NCI-H774 (cell line): ENCODE measurements around the gene IFTAP.

ENCODE experiments used
- DNase-seq: peaks from one replicate; lab custom pipeline; 2025; lab: John Stamatoyannopoulos, UW

The IFTAP gene

DNA sequence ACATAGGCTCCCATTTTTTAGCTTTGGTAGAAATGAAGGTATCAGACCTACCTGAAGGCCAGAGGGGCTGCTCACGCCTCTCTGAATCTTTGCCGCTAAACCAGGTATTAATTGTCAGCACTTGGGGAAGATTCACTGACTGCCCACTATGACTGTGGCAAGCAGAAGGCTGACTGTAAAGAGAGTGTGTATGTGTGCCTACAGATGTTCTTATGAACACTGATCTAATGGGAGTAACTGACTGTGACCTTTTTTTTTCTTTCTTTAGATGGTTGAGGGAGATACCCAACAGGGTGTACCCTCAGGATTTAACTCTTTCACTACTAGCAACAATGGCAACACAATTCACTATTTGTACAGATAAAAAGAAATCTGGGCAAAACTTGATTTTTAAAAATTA, 3.7 kb downstream of the IFTAP start, which contains the start of gene RAG2:
Gene RAG2 (minus strand): TSS at position 186 of the 400 bp plus-strand sequence. CDS start 4,068 bp downstream, outside the sequence.
- no peak for DNase-seq

DNA sequence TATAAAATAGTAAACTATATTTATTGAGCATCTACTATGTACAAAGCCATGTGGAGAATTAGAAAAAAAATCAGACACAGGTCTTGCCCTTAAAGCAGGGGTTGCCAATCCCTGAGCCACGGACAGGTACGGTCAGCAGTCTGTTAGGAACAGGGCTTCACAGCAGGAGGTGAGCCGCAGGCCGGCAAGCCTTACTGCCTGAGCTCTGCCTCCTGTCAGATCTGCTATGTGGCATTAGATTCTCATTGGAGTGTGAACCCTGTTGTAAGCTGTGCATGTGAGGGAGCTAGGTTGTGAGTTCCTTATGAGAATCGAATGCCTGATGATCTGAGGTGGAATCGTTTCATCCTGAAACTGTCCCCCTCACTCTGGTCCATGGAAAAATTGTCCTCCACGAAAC, 5.9 kb downstream of the IFTAP start:
- no peak for DNase-seq

DNA sequence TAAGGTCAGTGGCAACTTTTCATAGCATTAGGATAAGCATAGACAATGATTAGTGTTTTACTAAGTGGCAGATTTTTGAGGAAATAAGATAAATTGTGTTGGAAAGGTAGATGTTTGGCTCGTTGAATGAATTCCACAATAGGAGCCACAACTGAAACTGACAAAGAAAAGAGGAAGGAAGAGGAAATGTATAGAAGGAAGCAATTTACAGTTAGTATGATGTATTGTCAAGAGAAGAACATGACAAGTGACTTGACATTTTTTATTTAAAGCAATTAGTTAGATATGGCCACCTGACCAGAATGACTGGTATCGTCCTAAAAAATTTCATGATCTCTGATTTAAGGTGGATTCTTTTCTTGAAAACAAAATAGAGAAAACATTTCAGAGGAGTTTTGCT, 6.9 kb downstream of the IFTAP start:
- DNase-seq = no peak

DNA sequence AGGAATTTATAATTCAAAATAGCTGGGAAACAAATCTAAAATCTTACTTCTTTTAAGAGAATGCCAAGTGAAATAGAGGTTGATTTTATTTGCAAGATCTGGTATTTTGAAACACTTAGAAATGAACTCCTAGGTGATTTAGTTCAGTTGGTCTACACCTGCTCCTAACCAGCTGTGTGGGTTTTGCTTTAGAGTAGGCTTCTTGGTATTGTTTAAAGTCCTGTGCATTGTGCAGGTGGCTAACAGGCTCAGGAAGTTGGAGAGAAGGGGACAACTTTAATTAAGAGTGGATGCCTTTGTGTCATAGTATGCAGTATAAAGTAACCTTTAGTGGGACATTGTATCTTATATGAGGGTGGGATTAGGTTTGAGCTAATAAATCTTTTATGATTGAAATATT, 7.8 kb downstream of the IFTAP start:
- no peak for DNase-seq

DNA sequence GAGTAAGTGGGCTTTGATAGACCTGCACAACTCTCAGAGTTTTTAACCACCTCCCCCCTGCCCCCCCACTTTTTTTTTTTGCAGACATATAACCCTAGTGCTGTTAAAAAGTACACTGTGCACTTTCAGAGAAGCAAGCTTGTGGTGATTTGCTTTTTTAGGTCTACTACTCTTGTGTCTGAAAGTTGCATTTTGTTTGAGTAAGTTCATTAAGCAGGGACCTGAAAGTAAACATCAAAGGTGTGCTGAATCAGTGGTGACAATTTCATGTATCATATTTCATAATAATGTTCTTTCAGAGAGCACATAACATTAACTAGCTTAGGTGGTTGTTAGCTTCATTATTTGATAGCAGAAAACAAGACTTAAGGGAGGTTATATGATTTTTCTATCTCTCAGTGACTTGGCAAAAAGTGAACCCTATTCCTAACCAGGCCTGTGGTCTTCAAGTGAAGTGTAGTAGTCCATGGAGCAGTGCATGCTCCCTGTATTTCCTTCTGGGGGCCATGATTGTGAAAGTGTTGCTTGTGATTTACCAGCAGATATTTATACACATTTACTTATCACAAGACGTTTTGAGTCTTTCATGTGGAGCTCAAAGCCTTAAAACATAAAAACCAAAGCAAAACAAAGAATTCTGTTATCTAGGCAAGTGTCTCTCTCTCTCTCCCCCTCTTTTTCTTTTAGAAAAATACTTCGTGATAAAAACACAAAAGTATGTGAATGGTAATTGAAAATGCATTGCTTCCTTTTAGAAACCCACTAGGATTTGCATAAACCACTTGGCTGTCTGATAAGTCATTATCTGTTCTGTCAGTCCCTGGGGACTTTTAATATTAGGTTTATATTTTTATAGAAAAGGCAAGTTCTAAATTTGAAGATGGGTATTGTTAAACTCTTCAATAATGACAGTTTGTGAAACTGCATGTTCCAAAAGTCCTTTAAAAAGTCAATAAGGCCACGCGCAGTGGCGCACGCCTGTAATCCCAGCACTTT, 11.2 kb downstream of the IFTAP start:
- no peak for DNase-seq

- DNase-seq = no peak
These were observed 14.3 kb downstream of the IFTAP start for GRCh38 chr11:36608491-36609199.

- DNase-seq = no peak
These were observed 15.1 kb downstream of the IFTAP start for GRCh38 chr11:36609383-36609782.

GRCh38 chr11:36615826-36616225, 21.5 kb downstream of the IFTAP start:
- no peak for DNase-seq

DNA sequence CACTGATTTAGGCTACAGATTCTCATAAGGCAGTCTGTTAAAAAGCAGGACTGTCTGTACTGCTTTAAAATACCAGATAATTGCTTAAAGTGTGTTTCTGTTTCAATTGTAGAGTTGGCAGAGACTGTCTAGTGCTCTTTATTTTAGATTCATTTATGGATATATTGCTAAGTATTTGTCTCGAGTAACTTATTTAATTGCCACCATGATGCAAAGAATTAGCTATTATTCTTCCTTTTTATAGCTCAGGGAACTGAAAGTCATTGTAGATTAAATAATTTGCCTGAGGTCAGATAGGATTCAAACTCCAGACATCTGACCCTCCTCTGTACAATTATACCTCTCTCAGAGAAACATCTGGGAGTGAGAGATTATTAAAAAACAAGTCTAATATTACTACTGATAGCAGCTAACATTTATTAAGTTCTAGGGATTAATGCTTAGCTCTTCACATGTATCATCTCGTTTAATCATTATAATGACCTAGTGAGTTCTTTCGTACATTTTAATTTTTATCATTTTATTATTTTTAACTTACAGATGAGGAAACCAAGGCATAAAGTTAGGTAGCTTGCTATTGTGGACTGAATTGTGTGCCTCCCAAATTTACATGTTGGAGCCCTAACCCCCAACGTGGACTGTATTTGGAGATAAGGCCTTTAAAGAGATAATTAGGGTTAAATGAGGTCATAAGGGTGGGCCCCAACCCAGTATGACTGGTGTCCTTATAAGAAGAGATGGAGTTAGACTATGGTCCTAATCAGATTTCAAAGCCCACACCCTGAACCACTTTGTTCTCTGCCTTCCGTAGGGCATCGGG, 23.5 kb downstream of the IFTAP start:
- DNase-seq = no peak

GRCh38 chr11:36618363-36619047, 24.2 kb downstream of the IFTAP start:
- no peak for DNase-seq

DNA sequence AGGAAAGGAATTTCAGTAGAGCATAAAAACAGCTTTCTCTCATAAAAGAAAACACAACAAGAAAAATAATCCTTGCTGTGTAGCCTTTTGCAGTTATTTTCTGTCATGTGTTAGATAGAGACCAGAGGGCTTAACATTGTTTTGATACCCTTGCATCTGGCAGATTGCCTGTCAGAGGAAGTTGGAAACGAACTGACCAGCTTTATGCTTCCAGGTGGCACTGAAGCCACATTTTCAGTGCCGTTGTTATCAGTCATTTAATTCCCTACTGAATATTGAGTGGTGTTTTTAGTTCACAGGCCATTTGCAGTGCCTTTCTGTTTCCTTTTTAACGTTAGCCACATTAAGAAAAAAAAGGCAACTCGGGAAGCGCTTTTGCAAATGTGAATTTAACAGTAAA, 25.2 kb downstream of the IFTAP start:
- DNase-seq = no peak

- no peak for DNase-seq
These were observed 25.9 kb downstream of the IFTAP start for GRCh38 chr11:36620246-36620645.

DNA sequence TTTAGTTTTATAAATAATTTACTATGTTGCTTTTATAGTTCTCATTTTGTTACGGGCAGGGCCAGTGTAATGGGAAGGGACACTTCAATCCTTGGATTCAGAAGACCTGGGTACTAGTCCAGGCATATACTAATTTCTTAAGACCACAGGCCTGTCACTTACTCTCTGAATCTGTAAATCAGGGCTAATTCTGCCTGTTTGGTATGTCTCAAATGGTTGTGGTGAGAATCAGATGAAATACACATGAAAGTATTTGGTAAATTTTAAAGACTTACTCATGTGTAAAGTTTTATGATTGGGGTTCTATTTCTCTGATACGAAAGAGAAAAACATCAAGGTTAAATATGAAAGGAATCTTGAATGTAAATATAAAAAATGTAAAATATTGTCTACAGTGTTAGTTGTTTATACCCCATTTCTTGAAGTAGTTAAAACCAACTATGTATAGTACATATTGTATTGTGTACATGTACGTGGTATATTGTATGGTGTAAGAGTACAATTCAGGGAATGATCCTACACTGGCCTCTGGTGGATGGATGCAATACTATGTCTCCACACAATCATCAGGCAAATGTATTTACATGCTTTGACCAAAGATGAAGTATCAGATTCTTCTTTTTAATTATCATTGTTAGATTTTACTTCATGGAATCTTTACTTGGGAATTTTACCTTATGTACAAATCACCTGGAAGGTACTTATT, 28.3 kb downstream of the IFTAP start:
- no peak for DNase-seq

DNA sequence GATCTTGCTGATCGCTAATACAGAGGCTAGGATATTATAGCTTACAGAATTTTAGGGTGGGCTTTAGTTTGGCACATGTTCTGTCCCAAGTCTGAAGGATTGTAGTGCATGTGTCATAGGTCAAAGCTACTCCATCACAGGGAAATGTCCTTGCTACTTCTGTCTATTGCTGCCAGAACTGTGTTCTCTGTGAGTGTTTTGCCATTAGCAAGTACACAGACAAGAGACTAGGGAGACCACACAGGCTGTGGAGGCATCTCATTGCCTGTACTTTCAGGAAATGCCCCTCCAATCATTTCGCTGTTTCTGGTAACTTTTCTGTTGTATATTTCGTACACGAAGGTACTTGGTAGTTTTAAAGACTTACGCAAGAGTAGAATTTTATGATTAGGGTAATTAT, 29.2 kb downstream of the IFTAP start:
- DNase-seq = no peak

DNA sequence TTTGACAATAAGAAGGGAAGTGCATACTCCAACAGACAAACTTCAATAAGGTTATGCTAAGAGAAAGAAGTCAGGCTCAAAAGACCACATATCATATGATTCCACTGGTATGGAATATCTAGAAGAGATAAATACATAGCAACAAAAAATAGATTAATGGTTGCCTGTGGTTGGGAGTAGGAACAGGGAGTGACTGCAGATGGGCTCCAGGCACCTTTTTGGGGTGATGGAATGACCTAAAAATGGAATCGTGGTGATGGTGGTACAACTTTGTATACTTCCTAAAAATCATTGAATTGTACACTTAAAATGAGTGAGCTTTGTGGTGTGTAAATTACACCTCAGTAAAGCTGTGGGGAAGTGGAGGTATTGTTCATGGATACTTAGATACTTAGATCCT, 32.7 kb downstream of the IFTAP start:
- DNase-seq = no peak

DNA sequence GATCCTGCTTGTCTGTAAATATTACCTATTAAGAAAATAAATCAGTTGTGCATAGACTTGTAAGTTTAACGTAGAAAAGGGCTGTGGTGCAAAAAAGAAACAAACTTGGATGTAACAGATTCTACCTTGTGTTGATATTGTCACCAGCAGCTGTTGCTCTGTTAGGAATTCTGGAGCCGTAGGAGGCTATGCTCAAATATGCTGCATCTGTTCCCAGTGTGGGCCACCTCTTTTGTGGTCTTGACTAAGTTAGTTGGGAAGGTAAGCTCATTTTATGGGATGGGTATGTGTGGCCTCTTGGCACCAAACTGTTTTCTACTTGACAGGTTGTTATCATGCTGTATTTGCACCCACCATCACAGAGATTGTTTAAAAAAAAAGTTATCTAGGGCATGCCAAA, 33.2 kb downstream of the IFTAP start:
- no peak for DNase-seq

GRCh38 chr11:36628141-36628540, 33.8 kb downstream of the IFTAP start:
- no peak for DNase-seq

GRCh38 chr11:36628765-36629244, 34.5 kb downstream of the IFTAP start:
- DNase-seq = no peak

- DNase-seq = no peak
These were observed 37.5 kb downstream of the IFTAP start for GRCh38 chr11:36631774-36632173.

GRCh38 chr11:36635066-36635862, 41.0 kb downstream of the IFTAP start:
- DNase-seq = no peak
